Stimulated activated CD4-positive, alpha-beta T cell treated with anti-CD3 and anti-CD28 coated beads, Interleukin-4, amount 100 ng/mL, for 24 hours (primary cell): ENCODE data around the gene PI4KA.

Experiments
- DNase-seq: peaks from one replicate; pipeline ENCODE4 v3.0.0-alpha.2; 2020

Gene PI4KA

GRCh38 chr22:20814221-20814808 is 44.3 kb downstream of the PI4KA start:
- DNase-seq: no peak

- no peak for DNase-seq
Observed at GRCh38 chr22:20813056-20813455, 45.6 kb downstream of the PI4KA start.

- no peak for DNase-seq
Observed at GRCh38 chr22:20811971-20812660, 46.5 kb downstream of the PI4KA start.

- DNase-seq: no peak
Observed at GRCh38 chr22:20811171-20811570, 47.4 kb downstream of the PI4KA start.

GRCh38 chr22:20810645-20811044 is 48.0 kb downstream of the PI4KA start:
- no peak for DNase-seq

- no peak for DNase-seq
Observed at GRCh38 chr22:20809538-20810185, 48.9 kb downstream of the PI4KA start.

GRCh38 chr22:20808844-20809243 is 49.8 kb downstream of the PI4KA start:
- no peak for DNase-seq

- no peak for DNase-seq
Observed at GRCh38 chr22:20807315-20807752, 51.3 kb downstream of the PI4KA start.

GRCh38 chr22:20805972-20806471 is 52.6 kb downstream of the PI4KA start:
- no peak for DNase-seq

GRCh38 chr22:20804650-20805049 is 54.0 kb downstream of the PI4KA start:
- DNase-seq: no peak

GRCh38 chr22:20803696-20804324 is 54.8 kb downstream of the PI4KA start:
- DNase-seq: peak; percentile 20

GRCh38 chr22:20802922-20803553 is 55.6 kb downstream of the PI4KA start:
- no peak for DNase-seq

GRCh38 chr22:20802452-20802851 is 56.2 kb downstream of the PI4KA start:
- no peak for DNase-seq

GRCh38 chr22:20799449-20799848 is 59.2 kb downstream of the PI4KA start:
- DNase-seq: no peak

GRCh38 chr22:20798974-20799373 is 59.6 kb downstream of the PI4KA start:
- DNase-seq: no peak

GRCh38 chr22:20798218-20798617 is 60.4 kb downstream of the PI4KA start:
- no peak for DNase-seq

- no peak for DNase-seq
Observed at GRCh38 chr22:20796731-20797130, 61.9 kb downstream of the PI4KA start.

GRCh38 chr22:20794650-20795413 is 63.8 kb downstream of the PI4KA start:
- no peak for DNase-seq

- no peak for DNase-seq
Observed at GRCh38 chr22:20793748-20794649, 64.6 kb downstream of the PI4KA start.

GRCh38 chr22:20792966-20793728 is 65.5 kb downstream of the PI4KA start:
- no peak for DNase-seq
